Neural crest cell (in vitro differentiated cells): ENCODE results near the gene OCA2. TPM values are rescaled to one million over a fixed set of nuclear protein-coding genes. Genes with fewer than 3 reads are reported as not detected.

ENCODE experiments used
- DNase-seq: peaks from one replicate; pipeline ENCODE4 v3.0.0; 2021; ENCODE audit warnings: low read depth, mixed read lengths, low spot score
- H3K27ac Mint-ChIP-seq: one replicate; pipeline ENCODE4 v1.8.0; 2021; ENCODE audit warnings: mild to moderate bottlenecking, mixed read lengths; ENCODE audit not compliant: unreplicated experiment
- H3K27me3 Mint-ChIP-seq: 2 replicates; pipeline ENCODE4 v1.8.0; 2021; ENCODE audit warnings: low read depth, mild to moderate bottlenecking, mixed read lengths
- H3K36me3 Mint-ChIP-seq: 2 replicates; pipeline ENCODE4 v1.8.0; 2021; ENCODE audit warnings: low read depth, mild to moderate bottlenecking, mixed read lengths
- H3K4me1 Mint-ChIP-seq: 2 replicates; pipeline ENCODE4 v1.8.0; 2021; ENCODE audit warnings: mixed read lengths
- H3K4me3 Mint-ChIP-seq: one replicate; pipeline ENCODE4 v1.8.0; 2021; ENCODE audit warnings: mild to moderate bottlenecking, mixed read lengths
- H3K9me3 Mint-ChIP-seq: 2 replicates; pipeline ENCODE4 v1.8.0; 2021; ENCODE audit warnings: mixed read lengths
- total RNA-seq: library from RNA; stranded (reverse); gene quantifications from 2 replicates; pipeline ENCODE4 v1.2.1, GENCODE V29; 2021
- TF ChIP-seq, protein P1 (sequence below): fragments of 200-600 bp; sonication (generic); conservative IDR thresholded peaks from 2 replicates; pipeline ENCODE4 v1.5.0; 2021; ENCODE audit warnings: antibody characterized with exemption, mild to moderate bottlenecking

OCA2 gene
- total RNA-seq, 1 donor from 2014 or later, result 0.19 TPM

- TF ChIP-seq, protein P1, sequence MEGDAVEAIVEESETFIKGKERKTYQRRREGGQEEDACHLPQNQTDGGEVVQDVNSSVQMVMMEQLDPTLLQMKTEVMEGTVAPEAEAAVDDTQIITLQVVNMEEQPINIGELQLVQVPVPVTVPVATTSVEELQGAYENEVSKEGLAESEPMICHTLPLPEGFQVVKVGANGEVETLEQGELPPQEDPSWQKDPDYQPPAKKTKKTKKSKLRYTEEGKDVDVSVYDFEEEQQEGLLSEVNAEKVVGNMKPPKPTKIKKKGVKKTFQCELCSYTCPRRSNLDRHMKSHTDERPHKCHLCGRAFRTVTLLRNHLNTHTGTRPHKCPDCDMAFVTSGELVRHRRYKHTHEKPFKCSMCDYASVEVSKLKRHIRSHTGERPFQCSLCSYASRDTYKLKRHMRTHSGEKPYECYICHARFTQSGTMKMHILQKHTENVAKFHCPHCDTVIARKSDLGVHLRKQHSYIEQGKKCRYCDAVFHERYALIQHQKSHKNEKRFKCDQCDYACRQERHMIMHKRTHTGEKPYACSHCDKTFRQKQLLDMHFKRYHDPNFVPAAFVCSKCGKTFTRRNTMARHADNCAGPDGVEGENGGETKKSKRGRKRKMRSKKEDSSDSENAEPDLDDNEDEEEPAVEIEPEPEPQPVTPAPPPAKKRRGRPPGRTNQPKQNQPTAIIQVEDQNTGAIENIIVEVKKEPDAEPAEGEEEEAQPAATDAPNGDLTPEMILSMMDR, result no peak
- peaks cover 8% of the 10 kb centered on the region for H3K9me3 Mint-ChIP-seq
These were observed 51.8 kb downstream of the OCA2 start for GRCh38 chr15:28047277-28047676.

GRCh38 chr15:28044121-28044672 lies 54.9 kb downstream of the OCA2 start:
- Mint-ChIP-seq H3K27me3 (peaks cover 3% of the 10 kb centered on the region), H3K4me1 (no peaks in the 10 kb centered on the region), H3K27ac (no peak overlapping the region), H3K36me3 (no peaks in the 10 kb centered on the region), H3K9me3 (peaks cover 8% of the 10 kb centered on the region), H3K4me3 (no peak overlapping the region)
- TF ChIP-seq, protein P1, result no peak
- no peak for DNase-seq

More at GRCh38 chr15:28047277-28047676, 51.8 kb downstream of the OCA2 start:
- Mint-ChIP-seq H3K36me3 (no peaks in the 10 kb centered on the region), H3K27ac (no peak overlapping the region), H3K4me1 (no peaks in the 10 kb centered on the region), H3K4me3 (no peak overlapping the region), H3K27me3 (no peaks in the 10 kb centered on the region)
- DNase-seq, result no peak

- no peaks in the 10 kb centered on the region for H3K36me3 Mint-ChIP-seq
- TF ChIP-seq, protein P1, result no peak
- no peak overlapping the region for H3K4me3 Mint-ChIP-seq
- H3K27me3 Mint-ChIP-seq, result peaks cover 3% of the 10 kb centered on the region
- no peak overlapping the region for H3K27ac Mint-ChIP-seq
- DNase-seq, result no peak
- H3K4me1 Mint-ChIP-seq, result no peaks in the 10 kb centered on the region
- peaks cover 8% of the 10 kb centered on the region for H3K9me3 Mint-ChIP-seq
These were observed 55.4 kb downstream of the OCA2 start for GRCh38 chr15:28043691-28044091.

GRCh38 chr15:28037969-28038590 lies 61.0 kb downstream of the OCA2 start:
- H3K27me3 Mint-ChIP-seq, result peaks cover 3% of the 10 kb centered on the region
- TF ChIP-seq, protein P1, result no peak
- H3K4me3 Mint-ChIP-seq, result no peak overlapping the region
- no peaks in the 10 kb centered on the region for H3K36me3 Mint-ChIP-seq
- no peaks in the 10 kb centered on the region for H3K9me3 Mint-ChIP-seq
- DNase-seq, result no peak
- H3K4me1 Mint-ChIP-seq, result no peaks in the 10 kb centered on the region
- H3K27ac Mint-ChIP-seq, result peak overlapping the region; percentile 85

DNA sequence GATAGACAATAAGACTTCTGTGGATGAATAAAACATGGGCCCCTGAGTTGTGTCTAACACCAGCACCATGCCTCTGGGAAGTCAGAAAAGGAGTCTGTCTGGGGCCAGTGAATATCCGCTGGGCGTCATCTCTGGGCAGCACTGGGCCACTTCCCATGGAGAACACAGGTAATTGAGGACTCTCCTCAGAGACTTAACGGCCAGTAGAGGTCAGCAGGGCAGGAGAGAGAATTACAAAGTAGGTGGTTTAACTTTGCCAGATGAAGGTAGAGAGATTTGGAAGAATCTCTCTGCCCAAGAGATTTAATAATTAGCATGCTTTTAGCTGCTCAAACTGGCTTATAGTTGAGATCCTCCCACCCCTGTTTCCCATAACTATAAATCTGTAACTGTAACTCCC lies 65.7 kb downstream of the OCA2 start:
- H3K4me3 Mint-ChIP-seq, result no peak overlapping the region
- H3K36me3 Mint-ChIP-seq, result no peaks in the 10 kb centered on the region
- TF ChIP-seq, protein P1, result no peak
- H3K4me1 Mint-ChIP-seq, result peaks cover 4% of the 10 kb centered on the region
- H3K27me3 Mint-ChIP-seq, result no peaks in the 10 kb centered on the region
- H3K27ac Mint-ChIP-seq, result no peak overlapping the region
- DNase-seq, result no peak
- no peaks in the 10 kb centered on the region for H3K9me3 Mint-ChIP-seq
